Fibroblast of pulmonary artery (primary cell): ENCODE data around the gene ATXN2L.

ENCODE experiments used
- DNase-seq: peaks from one replicate; pipeline ENCODE4 v3.0.0-alpha.2; 2010; ENCODE audit warnings: low read depth
- H3K4me3 ChIP-seq: replicated peaks from 2 replicates; pipeline ENCODE4 v1.5.1; 2011; ENCODE audit warnings: low read depth, mild to moderate bottlenecking, control low read depth, low read length, moderate library complexity
- TF ChIP-seq, protein P1 (sequence below): IDR thresholded peaks from 2 replicates; pipeline ENCODE4 v1.5.1; 2011; ENCODE audit warnings: mild to moderate bottlenecking, control low read depth, low read length, inconsistent platforms; ENCODE audit errors: missing control alignments

The ATXN2L gene

GRCh38 chr16:28839899-28840298 lies 17.1 kb downstream of the ATXN2L start:
- TF ChIP-seq, protein P1, sequence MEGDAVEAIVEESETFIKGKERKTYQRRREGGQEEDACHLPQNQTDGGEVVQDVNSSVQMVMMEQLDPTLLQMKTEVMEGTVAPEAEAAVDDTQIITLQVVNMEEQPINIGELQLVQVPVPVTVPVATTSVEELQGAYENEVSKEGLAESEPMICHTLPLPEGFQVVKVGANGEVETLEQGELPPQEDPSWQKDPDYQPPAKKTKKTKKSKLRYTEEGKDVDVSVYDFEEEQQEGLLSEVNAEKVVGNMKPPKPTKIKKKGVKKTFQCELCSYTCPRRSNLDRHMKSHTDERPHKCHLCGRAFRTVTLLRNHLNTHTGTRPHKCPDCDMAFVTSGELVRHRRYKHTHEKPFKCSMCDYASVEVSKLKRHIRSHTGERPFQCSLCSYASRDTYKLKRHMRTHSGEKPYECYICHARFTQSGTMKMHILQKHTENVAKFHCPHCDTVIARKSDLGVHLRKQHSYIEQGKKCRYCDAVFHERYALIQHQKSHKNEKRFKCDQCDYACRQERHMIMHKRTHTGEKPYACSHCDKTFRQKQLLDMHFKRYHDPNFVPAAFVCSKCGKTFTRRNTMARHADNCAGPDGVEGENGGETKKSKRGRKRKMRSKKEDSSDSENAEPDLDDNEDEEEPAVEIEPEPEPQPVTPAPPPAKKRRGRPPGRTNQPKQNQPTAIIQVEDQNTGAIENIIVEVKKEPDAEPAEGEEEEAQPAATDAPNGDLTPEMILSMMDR = no peak
- no peak overlapping the region for H3K4me3 ChIP-seq
- no peak for DNase-seq

GRCh38 chr16:28842696-28843095 lies 19.9 kb downstream of the ATXN2L start:
- no peak for DNase-seq
- H3K4me3 ChIP-seq = no peak overlapping the region
- TF ChIP-seq, protein P1 = no peak

DNA sequence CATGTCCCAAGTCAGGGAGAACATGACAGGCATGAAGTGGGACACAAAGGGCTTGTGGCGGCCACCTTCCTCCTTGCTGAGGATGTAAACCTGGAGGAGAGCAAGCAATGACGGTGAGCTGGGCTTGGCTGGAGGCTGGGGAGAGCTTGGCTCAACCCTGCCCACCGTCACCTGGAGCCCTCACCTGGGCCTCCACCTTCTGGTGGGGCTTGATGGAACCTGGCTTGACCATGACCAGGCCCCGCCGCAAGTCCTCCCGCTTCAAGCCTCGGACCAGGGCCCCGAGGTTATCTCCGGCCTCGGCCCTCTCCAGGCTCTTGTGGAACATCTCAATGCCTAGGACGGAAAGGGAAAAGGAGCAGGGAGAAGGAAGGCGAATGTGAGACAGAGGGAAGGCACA lies 21.0 kb downstream of the ATXN2L start:
- H3K4me3 ChIP-seq = no peak overlapping the region
- TF ChIP-seq, protein P1 = no peak
- DNase-seq = no peak

- TF ChIP-seq, protein P1 = no peak
- DNase-seq = no peak
- H3K4me3 ChIP-seq = no peak overlapping the region
Measured at GRCh38 chr16:28844226-28844885, 21.6 kb downstream of the ATXN2L start.

- TF ChIP-seq, protein P1 = no peak
- peak; percentile 48 for DNase-seq
- peak overlapping the region; percentile 98 for H3K4me3 ChIP-seq
Measured at GRCh38 chr16:28845293-28845692, 22.5 kb downstream of the ATXN2L start.

DNA sequence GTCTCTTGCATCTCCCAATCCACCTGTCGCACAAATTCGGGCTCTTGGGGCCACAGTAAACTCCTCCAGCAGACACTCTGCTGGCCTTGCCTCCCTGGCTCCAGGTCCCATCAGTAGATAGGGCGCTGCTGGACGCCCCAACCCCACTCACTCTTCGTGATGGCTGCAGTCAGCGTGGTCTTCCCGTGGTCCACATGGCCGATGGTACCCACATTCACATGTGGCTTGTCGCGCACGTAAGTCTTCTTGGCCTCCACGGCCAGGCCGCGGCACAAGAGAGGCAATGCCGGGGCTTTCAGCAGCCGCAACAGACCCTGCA lies 22.9 kb downstream of the ATXN2L start:
- no peak for DNase-seq
- TF ChIP-seq, protein P1 = no peak
- peak overlapping the region; percentile 98 for H3K4me3 ChIP-seq
